ENCODE data around the gene KRTAP4-4. TPM values are rescaled to one million over a fixed set of nuclear protein-coding genes. Genes with fewer than 3 reads are reported as not detected.
A peak's percentile ranks its signal among the peaks of the same experiment; 100 is the strongest.
"Not testable (repeated sequence)": the region's sequence is repeated elsewhere in the genome, so short reads cannot be mapped to it uniquely, and the experiment has no call there.

KRTAP4-4 gene
- total RNA-seq, 1 experiment from 2014 or later = not detected

GRCh38 chr17:41123292-41123990 lies 37.1 kb downstream of the KRTAP4-4 start:
- DNase-seq; H3T11ph ChIP-seq (ENCODE audit: low read length); H4K5ac ChIP-seq (ENCODE audit: insufficient read length, low read depth, low read length); H3K79me2 ChIP-seq (ENCODE audit: insufficient read depth, low read length); H3K56ac ChIP-seq (ENCODE audit: insufficient read length, low read depth, low read length); H3K4ac ChIP-seq (ENCODE audit: low read depth, low read length); H2BK20ac ChIP-seq (ENCODE audit: low read depth, low read length, poor library complexity, severe bottlenecking); H3K14ac ChIP-seq (ENCODE audit: insufficient read depth, low read length); H2BK12ac ChIP-seq (ENCODE audit: insufficient read length, low read depth, low read length); H4K20me1 ChIP-seq (ENCODE audit: control insufficient read depth, insufficient read depth, insufficient read length); H3K9ac ChIP-seq (ENCODE audit: extremely low read depth, insufficient read length, low read length); H3K9me3 Mint-ChIP-seq; H2BK5ac ChIP-seq (ENCODE audit: insufficient read length, low read length); H2AK5ac ChIP-seq (ENCODE audit: insufficient read length, low read length); H3K4me1 ChIP-seq (ENCODE audit: insufficient read depth, low read length); H4K91ac ChIP-seq (ENCODE audit: insufficient read length, low read depth, low read length); H3K23ac ChIP-seq (ENCODE audit: insufficient read length, low read depth, low read length); H3K18ac ChIP-seq (ENCODE audit: insufficient read length, low read depth, low read length); H2BK15ac ChIP-seq (ENCODE audit: low read depth, low read length); H3K36me3 Mint-ChIP-seq (ENCODE audit: insufficient read depth in 1 of 3, low read depth in 3 of 3); H4K8ac ChIP-seq (replicated peaks; ENCODE audit: insufficient read length, low read depth, low read length); H3K27me3 ChIP-seq (ENCODE audit: insufficient read depth, low read length); H3K4me3 Mint-ChIP-seq; H3K27ac ChIP-seq (ENCODE audit: insufficient read length, low read depth, low read length); H3K79me1 ChIP-seq (ENCODE audit: insufficient read depth, low read depth, low read length, poor library complexity, severe bottlenecking); H3K4me2 ChIP-seq (ENCODE audit: insufficient read depth, insufficient read length, low read length); H3K27me3 Mint-ChIP-seq (ENCODE audit: low read depth); H2BK120ac ChIP-seq (ENCODE audit: low read depth, low read length, poor library complexity, severe bottlenecking); H3K23me2 ChIP-seq (ENCODE audit: insufficient read length, low read depth, low read length, poor library complexity, severe bottlenecking); H2AFZ ChIP-seq (ENCODE audit: low read length); H3K9me3 ChIP-seq (ENCODE audit: control insufficient read depth, low read depth, low read length): not testable (repeated sequence)
- Mint-ChIP-seq H3K4me1 (peaks cover 11 to 12% of the 10 kb centered on the region in 2 experiments), H3K27ac (peak overlapping the region in 2 of 3 experiments; percentile 26 to 36; a peak in 2 of 7 replicates)
- WGBS (ENCODE audit: extremely low coverage, insufficient read length, low lambda C conversion rate) = no CpG with 5 or more reads among the region's 12 CpGs

All from H9 (cell line).